ENCODE data around the gene USP43.
A peak's percentile ranks its signal among the peaks of the same experiment; 100 is the strongest.

The USP43 gene

DNA sequence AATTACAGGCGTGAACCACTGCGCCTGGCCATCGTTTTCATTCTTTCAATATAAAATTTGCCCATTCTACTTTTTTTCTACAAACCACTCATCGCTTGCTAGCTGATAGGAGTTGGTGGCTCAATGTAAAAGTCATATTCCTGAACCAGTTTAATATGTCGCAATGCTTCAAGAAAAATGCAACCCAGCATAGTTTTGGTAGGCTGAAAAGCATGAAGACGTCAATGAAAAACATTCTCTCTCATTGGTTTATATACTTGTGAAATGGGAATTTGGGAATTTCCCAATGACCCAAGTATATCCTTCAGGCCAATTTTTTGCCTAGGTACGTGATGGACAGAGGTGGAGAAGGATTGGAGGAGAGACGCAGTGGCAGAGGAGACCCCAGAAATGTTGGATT lies 26.9 kb downstream of the USP43 start:
- no peak for FAIRE-seq
- no peak for DNase-seq (ENCODE audit: insufficient read length, low spot score)
- no peak for TF ChIP-seq POLR2A (IDR thresholded peaks at IDR 0.05; ENCODE audit: low read depth, low read length)

- no peak for TF ChIP-seq POLR2A (IDR thresholded peaks at IDR 0.05; ENCODE audit: low read depth, low read length)
- DNase-seq (ENCODE audit: insufficient read length, low spot score) (no peak), FAIRE-seq (no peak)
These were observed 27.4 kb downstream of the USP43 start for GRCh38 chr17:9672691-9673090.

DNA sequence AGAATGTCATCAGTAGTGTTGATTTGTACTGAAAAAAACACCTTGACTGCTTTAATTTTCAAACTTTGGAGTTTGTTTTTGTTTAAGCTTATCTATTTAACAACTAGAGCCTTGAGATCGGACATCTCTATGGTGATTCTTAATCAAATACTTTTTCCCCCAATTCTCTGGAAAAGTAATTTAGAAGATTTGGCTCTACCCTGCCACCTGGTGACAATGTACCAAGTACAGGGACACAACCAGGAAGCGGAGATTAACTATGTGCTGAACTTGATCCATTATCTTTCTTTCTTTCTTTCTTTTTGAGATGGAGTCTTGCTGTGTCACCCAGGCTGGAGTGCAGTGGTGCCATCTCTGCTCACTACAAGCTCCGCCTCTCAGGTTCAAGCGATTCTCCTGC lies 30.8 kb downstream of the USP43 start:
- DNase-seq (ENCODE audit: insufficient read length, low spot score) (no peak), FAIRE-seq (no peak)
- TF ChIP-seq POLR2A (IDR thresholded peaks at IDR 0.05; ENCODE audit: low read depth, low read length), result no peak

GRCh38 chr17:9676820-9677310 lies 31.5 kb downstream of the USP43 start:
- TF ChIP-seq POLR2A (IDR thresholded peaks at IDR 0.05; ENCODE audit: low read depth, low read length), result no peak
- FAIRE-seq, result peak; percentile 96

DNA sequence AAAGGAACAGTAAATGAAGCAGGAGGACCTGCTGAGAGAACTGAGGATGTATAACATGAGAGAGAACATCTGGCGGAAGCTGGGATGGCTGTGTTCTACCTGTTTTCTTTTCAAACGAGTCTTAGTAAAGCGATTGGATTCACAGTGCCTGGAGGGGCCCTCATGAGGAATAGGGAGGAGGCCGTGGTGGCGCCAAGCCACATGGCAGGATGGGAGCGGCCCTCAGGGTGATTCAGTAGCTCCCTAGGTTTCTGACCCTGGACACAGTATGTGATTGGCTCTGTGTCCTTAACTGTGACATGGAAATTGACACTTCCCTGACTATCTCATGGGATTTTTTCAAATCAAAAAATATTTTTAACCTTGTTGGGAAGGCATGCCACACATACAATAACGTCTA lies 32.1 kb downstream of the USP43 start:
- peak; percentile 48 for FAIRE-seq
- no peak for TF ChIP-seq POLR2A (IDR thresholded peaks at IDR 0.05; ENCODE audit: low read depth, low read length)
- no peak for DNase-seq (ENCODE audit: insufficient read length, low spot score)

More at GRCh38 chr17:9676820-9677310, 31.5 kb downstream of the USP43 start:
- DNase-seq (ENCODE audit: insufficient read length, low spot score), result peak; percentile 61

- no peak for FAIRE-seq
These were observed 32.6 kb downstream of the USP43 start for GRCh38 chr17:9677896-9678295.

GRCh38 chr17:9684955-9685621 lies 39.8 kb downstream of the USP43 start:
- no peak for TF ChIP-seq POLR2A (IDR thresholded peaks at IDR 0.05; ENCODE audit: low read depth, low read length)
- FAIRE-seq (peak; percentile 93), DNase-seq (ENCODE audit: insufficient read length, low spot score) (peak; percentile 25)

More at GRCh38 chr17:9677896-9678295, 32.6 kb downstream of the USP43 start:
- TF ChIP-seq POLR2A (IDR thresholded peaks at IDR 0.05; ENCODE audit: low read depth, low read length), result no peak
- DNase-seq (ENCODE audit: insufficient read length, low spot score), result no peak

DNA sequence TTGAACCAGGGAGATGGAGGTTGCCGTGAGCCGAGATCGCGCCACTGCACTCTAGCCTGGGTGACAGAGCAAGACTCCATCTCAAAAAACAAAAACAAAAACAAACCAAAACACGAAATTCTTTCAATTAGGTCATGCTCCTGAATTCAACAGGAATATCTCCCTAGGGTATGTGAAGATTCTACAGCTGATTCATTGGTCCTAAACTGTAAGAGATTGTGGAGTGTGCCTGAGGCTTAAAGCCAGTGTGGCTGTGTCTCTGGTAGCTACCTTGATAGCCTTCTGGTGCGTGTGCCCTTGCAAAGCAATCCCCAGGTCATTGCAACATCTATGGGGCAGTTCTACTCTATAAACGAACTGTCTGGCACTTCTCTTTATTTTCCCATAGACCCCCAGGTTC lies 48.4 kb downstream of the USP43 start:
- DNase-seq (ENCODE audit: insufficient read length, low spot score) (no peak), FAIRE-seq (no peak)

GRCh38 chr17:9696279-9697044 lies 51.1 kb downstream of the USP43 start:
- DNase-seq (ENCODE audit: insufficient read length, low spot score) (no peak), FAIRE-seq (no peak)
- no peak for TF ChIP-seq POLR2A (IDR thresholded peaks at IDR 0.05; ENCODE audit: low read depth, low read length)

More for the DNA sequence above, 48.4 kb downstream of the USP43 start:
- TF ChIP-seq POLR2A (IDR thresholded peaks at IDR 0.05; ENCODE audit: low read depth, low read length), result no peak

DNA sequence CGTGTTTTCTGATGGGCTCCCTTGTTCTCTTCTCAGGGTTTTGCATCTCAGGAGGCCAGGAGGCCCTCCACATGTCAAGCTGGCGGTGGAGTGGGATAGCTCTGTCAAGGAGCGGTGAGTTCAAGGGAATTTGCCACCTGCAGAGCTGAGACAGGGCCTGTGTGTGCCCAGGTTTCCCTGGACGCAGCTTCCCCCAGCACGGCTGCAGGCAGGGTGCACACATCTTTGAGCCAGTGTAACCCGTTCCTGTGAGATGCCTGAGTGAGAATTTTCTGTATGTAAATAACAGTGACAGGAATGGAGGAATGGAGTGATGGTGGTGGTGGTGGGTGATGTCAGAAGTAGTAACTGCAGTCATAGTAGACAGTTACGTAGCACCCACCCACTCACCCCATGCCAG lies 54.8 kb downstream of the USP43 start:
- no peak for TF ChIP-seq POLR2A (IDR thresholded peaks at IDR 0.05; ENCODE audit: low read depth, low read length)
- FAIRE-seq, result no peak
- no peak for DNase-seq (ENCODE audit: insufficient read length, low spot score)

DNA sequence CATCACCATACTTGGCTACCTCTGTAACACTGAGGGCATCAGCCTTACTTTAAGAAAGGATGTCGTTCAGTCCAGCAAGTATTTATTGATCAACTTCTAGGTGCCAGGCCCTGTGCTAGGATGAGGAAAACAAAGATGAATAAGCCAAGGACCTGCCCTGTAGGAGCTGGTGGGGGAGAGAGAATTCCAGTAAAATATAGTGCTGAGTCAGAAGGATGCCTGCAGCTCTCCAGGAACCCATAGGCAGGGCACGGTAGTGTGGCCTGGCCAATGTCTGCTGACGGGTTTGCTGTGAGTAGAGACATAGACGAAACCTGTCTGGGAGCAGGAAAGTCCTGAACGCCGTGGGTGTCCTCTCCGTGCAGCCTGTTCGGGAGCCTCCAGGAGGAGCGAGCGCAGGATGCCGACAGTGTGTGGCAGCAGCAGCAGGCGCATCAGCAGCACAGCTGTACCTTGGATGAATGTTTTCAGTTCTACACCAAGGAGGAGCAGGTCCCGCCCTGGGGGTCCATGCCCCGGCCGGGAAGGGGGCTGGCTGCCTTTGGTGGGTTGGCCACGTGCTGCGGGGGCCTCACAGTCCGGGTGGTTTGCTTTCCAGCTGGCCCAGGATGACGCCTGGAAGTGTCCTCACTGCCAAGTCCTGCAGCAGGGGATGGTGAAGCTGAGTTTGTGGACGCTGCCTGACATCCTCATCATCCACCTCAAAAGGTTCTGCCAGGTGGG lies 55.6 kb downstream of the USP43 start:
- TF ChIP-seq POLR2A (IDR thresholded peaks at IDR 0.05; ENCODE audit: low read depth, low read length), result no peak
- no peak for DNase-seq (ENCODE audit: insufficient read length, low spot score)
- peak; percentile 78 for FAIRE-seq

- FAIRE-seq (no peak), DNase-seq (ENCODE audit: insufficient read length, low spot score) (no peak)
- TF ChIP-seq POLR2A (IDR thresholded peaks at IDR 0.05; ENCODE audit: low read depth, low read length), result no peak
These were observed 57.2 kb downstream of the USP43 start for GRCh38 chr17:9702482-9702881.

DNA sequence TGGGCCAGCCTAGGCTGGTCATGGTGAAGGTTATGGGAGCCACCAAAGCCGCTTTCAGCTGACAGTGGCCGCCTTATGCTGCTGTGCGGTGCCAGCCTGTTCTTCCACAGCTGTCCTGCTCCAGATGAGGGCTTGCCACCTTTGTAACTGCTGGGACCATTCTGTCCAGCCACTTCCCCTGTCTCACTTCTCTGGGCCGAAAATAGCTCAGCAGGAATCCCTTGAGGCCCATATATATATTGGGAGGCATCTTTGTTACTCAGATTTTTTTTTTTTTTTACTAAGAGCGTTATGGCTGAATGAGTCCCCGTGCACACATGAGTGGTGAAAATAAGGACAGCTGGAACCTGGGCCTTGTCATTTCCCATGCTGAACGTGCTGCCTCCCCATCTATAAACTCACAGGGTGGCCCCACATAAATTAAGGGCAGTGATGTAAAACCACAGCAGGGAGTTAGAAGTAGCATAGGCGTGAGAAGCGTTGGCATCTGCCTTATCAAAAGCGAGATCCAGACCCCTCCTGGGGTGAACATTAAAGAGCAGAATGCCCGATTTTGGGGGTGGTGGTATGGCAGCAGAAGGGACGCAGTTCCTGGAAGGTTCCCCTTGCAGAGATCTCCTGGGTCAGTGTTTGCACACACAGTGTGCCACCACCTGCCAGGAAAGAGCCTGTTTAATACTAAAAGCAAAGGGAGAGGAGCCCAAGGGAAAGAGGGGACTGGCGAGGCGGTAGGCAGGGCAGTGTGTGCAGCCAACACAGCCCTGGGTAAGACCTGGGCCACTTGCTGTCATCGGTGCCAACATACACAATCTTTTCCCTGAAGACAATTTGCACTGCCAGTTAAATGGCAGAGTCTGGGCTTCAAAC lies 57.8 kb downstream of the USP43 start:
- DNase-seq (ENCODE audit: insufficient read length, low spot score) (no peak), FAIRE-seq (no peak)
- TF ChIP-seq POLR2A (IDR thresholded peaks at IDR 0.05; ENCODE audit: low read depth, low read length), result no peak

All from H54 (cell line).